ENCODE data around the gene XRCC4. TPM values are rescaled to one million over a fixed set of nuclear protein-coding genes. Genes with fewer than 3 reads are reported as not detected.

Gene XRCC4
- total RNA-seq, 5 donors from 2014 or later (not counting 1 experiment from before 2014, with no cell fraction given): 3.5 to 5.1 (median 4.2) TPM

DNA sequence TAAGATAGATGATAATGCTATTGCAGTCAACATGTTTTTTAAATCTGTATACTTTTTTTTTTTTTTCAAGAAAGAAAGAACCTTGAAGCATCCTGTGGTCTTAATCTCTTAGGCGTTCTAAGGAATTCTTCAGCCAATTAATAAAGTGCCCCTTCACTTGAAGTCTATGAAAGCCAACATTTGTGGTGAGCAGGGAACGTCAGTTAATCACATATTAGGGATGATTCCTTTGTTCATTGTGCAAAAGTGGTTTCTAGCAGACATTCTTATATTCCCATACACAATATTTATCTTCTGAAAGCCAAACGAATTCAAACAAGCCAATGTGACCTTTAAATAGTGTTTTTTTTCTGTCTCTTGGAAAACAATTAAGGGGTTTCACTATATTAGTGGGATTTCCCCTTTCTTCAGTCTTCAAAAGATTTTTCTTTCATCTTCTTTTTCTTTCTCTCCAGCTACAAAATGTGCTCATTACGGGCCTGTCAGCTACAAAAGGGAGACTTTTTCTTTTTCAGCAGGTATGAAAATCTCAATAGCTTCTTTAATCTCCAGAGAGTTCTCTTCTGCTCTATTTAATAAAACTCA is 40.3 kb upstream of the XRCC4 start:
- DNase-seq (no peak), ATAC-seq (replicated peaks in 1 of 4) (no peak)
- CTCF ChIA-PET: interaction anchor here in 1 of 2 donors (1.2 kb wide), 1 partner anchor 16 kb away, joined by 5 read pairs; no protein-coding TSS in a partner anchor
- no peaks in the 10 kb centered on the region for H3K9me3 ChIP-seq
- Mint-ChIP-seq H3K27ac (no peak overlapping the region), H3K4me1 (peaks cover 8 to 9% (median 8%) of the 10 kb centered on the region in 3 donors), H3K36me3 (no peaks in the 10 kb centered on the region), H3K9me3 (no peaks in the 10 kb centered on the region), H3K27me3 (no peaks in the 10 kb centered on the region), H3K4me3 (no peak overlapping the region)
- POLR2A ChIA-PET: no interaction called here
- H3K4me1 ChIP-seq (ENCODE audit: control insufficient read depth in 1 of 2, extremely low read depth in 1 of 2, insufficient read depth in 2 of 2, low read length in 2 of 2): no peaks in the 10 kb centered on the region
- WGBS (ENCODE audit: insufficient coverage): no CpG with 5 or more reads among the region's 4 CpGs
- no peak overlapping the region for H3K27ac ChIP-seq (ENCODE audit: low read length)
- H3K4me3 ChIP-seq (ENCODE audit: control insufficient read depth in 1 of 2, extremely low read depth in 1 of 2, low read length in 1 of 2): no peak overlapping the region
- H3K36me3 ChIP-seq (ENCODE audit: control insufficient read depth in 2 of 2, extremely low read depth in 1 of 2, insufficient read depth in 1 of 2, low read length in 1 of 2): no peaks in the 10 kb centered on the region
- no peaks in the 10 kb centered on the region for H3K27me3 ChIP-seq (replicated peaks in 1 of 2; ENCODE audit: control insufficient read depth in 2 of 2, extremely low read depth in 1 of 2, insufficient read depth in 2 of 2, low read length in 1 of 2)

DNA sequence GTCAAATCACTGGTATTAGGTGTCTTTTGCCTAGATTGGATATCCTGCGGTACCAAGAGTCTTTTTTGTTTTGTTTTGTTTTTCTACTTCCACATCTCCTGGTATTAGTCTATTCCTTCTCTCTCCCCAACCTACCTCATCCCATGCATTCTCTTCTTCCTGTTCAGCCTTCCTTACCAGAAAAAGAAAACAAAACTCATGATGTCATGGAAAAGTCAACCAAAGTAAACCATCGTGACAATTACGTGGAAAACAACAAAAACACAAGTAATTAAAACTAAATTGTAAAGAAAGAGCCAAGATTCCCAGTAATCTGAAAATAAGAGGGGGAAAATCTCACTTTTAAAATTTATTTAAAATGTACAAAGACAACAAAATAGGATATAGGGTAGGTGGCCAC is 38.4 kb upstream of the XRCC4 start:
- no peaks in the 10 kb centered on the region for H3K27me3 Mint-ChIP-seq
- Histone ChIP-seq H3K27ac (ENCODE audit: low read length) (no peak overlapping the region), H3K4me1 (ENCODE audit: control insufficient read depth in 1 of 2, extremely low read depth in 1 of 2, insufficient read depth in 2 of 2, low read length in 2 of 2) (no peaks in the 10 kb centered on the region), H3K36me3 (ENCODE audit: control insufficient read depth in 2 of 2, extremely low read depth in 1 of 2, insufficient read depth in 1 of 2, low read length in 1 of 2) (no peaks in the 10 kb centered on the region), H3K9me3 (no peaks in the 10 kb centered on the region), H3K27me3 (replicated peaks in 1 of 2; ENCODE audit: control insufficient read depth in 2 of 2, extremely low read depth in 1 of 2, insufficient read depth in 2 of 2, low read length in 1 of 2) (no peaks in the 10 kb centered on the region), H3K4me3 (ENCODE audit: control insufficient read depth in 1 of 2, extremely low read depth in 1 of 2, low read length in 1 of 2) (no peak overlapping the region)
- ATAC-seq (replicated peaks in 1 of 4) (no peak), DNase-seq (no peak)
- ChIA-PET POLR2A (interaction anchor here in 1 of 2 donors (0.7 kb wide), 1 partner anchor 38 kb away, joined by 14 read pairs; the partner anchor contains the start of genes TMEM167A and XRCC4), CTCF (no interaction called here)
- H3K4me3 Mint-ChIP-seq: no peak overlapping the region
- H3K4me1 Mint-ChIP-seq: peaks cover 8 to 9% (median 8%) of the 10 kb centered on the region in 3 donors
- no peaks in the 10 kb centered on the region for H3K9me3 Mint-ChIP-seq
- peaks cover 6% of the 10 kb centered on the region for H3K36me3 Mint-ChIP-seq
- H3K27ac Mint-ChIP-seq: no peak overlapping the region
- no CpG with 5 or more reads among the region's 3 CpGs for WGBS (ENCODE audit: insufficient coverage)

DNA sequence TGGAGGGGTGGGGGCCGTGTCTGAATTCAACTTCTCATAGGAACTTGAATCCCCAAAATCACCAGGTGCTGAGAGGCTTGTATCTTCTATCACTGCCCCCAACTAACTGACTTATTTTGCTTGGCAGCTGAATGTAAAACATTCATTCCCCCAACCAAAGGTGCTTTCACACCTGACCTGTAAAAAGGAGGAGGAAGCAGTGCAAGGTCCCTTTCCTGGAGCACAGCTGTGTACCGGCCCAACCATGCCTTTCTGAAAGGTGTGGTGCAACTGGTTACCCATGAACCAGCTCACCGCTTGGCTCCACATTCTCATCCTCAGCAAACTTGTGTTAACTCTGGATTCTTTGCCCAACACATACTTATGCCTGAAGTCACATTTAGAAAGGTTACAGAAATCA is 34.8 kb upstream of the XRCC4 start:
- no peaks in the 10 kb centered on the region for H3K36me3 ChIP-seq (ENCODE audit: control insufficient read depth in 2 of 2, extremely low read depth in 1 of 2, insufficient read depth in 1 of 2, low read length in 1 of 2)
- no peak overlapping the region for H3K4me3 ChIP-seq (ENCODE audit: control insufficient read depth in 1 of 2, extremely low read depth in 1 of 2, low read length in 1 of 2)
- no peaks in the 10 kb centered on the region for H3K27me3 Mint-ChIP-seq
- no peak overlapping the region for H3K27ac Mint-ChIP-seq
- ChIA-PET POLR2A (no interaction called here), CTCF (no interaction called here)
- peaks cover 2 to 4% (median 3%) of the 10 kb centered on the region in 3 donors for H3K4me1 Mint-ChIP-seq
- no peak overlapping the region for H3K27ac ChIP-seq (ENCODE audit: low read length)
- H3K9me3 ChIP-seq: no peaks in the 10 kb centered on the region
- H3K4me3 Mint-ChIP-seq: no peak overlapping the region
- no peaks in the 10 kb centered on the region for H3K9me3 Mint-ChIP-seq
- ATAC-seq (replicated peaks in 1 of 4) (no peak), DNase-seq (no peak)
- H3K27me3 ChIP-seq (replicated peaks in 1 of 2; ENCODE audit: control insufficient read depth in 2 of 2, extremely low read depth in 1 of 2, insufficient read depth in 2 of 2, low read length in 1 of 2): no peaks in the 10 kb centered on the region
- no peaks in the 10 kb centered on the region for H3K4me1 ChIP-seq (ENCODE audit: control insufficient read depth in 1 of 2, extremely low read depth in 1 of 2, insufficient read depth in 2 of 2, low read length in 2 of 2)
- no CpG with 5 or more reads among the region's 3 CpGs for WGBS (ENCODE audit: insufficient coverage)
- peaks cover 6% of the 10 kb centered on the region for H3K36me3 Mint-ChIP-seq

DNA sequence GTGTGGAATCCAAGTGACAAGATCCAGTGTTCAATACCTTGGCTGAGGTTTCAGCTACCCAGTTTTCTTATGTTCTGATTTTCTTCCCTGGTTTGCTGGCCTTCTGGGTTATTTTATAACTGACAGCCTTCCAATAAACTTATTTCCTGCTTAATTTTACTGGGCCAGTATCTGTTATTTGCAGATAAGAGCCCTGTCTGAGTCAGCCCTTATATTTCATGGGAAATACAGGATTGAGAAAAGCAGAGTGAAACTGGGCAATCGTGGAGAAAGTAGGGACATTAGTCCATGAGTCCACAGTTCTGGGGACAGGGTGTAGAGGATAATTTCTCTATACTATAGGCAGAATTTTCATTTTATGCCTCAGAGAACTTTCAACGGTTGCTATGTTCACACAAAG is 32.4 kb upstream of the XRCC4 start:
- no peaks in the 10 kb centered on the region for H3K36me3 ChIP-seq (ENCODE audit: control insufficient read depth in 2 of 2, extremely low read depth in 1 of 2, insufficient read depth in 1 of 2, low read length in 1 of 2)
- H3K9me3 Mint-ChIP-seq: no peaks in the 10 kb centered on the region
- DNase-seq: no peak
- H3K27ac Mint-ChIP-seq: no peak overlapping the region
- CTCF ChIA-PET: no interaction called here
- no peak for ATAC-seq (replicated peaks in 1 of 4)
- POLR2A ChIA-PET: no interaction called here
- H3K27me3 ChIP-seq (replicated peaks in 1 of 2; ENCODE audit: control insufficient read depth in 2 of 2, extremely low read depth in 1 of 2, insufficient read depth in 2 of 2, low read length in 1 of 2): no peaks in the 10 kb centered on the region
- H3K4me3 Mint-ChIP-seq: no peak overlapping the region
- no peaks in the 10 kb centered on the region for H3K27me3 Mint-ChIP-seq
- peaks cover 16% of the 10 kb centered on the region for H3K36me3 Mint-ChIP-seq
- H3K4me3 ChIP-seq (ENCODE audit: control insufficient read depth in 1 of 2, extremely low read depth in 1 of 2, low read length in 1 of 2): no peak overlapping the region
- no peaks in the 10 kb centered on the region for H3K9me3 ChIP-seq
- no peaks in the 10 kb centered on the region for H3K4me1 ChIP-seq (ENCODE audit: control insufficient read depth in 1 of 2, extremely low read depth in 1 of 2, insufficient read depth in 2 of 2, low read length in 2 of 2)
- no peak overlapping the region for H3K27ac ChIP-seq (ENCODE audit: low read length)
- WGBS (ENCODE audit: insufficient coverage): no CpG with 5 or more reads among the region's 2 CpGs
- no peaks in the 10 kb centered on the region for H3K4me1 Mint-ChIP-seq

DNA sequence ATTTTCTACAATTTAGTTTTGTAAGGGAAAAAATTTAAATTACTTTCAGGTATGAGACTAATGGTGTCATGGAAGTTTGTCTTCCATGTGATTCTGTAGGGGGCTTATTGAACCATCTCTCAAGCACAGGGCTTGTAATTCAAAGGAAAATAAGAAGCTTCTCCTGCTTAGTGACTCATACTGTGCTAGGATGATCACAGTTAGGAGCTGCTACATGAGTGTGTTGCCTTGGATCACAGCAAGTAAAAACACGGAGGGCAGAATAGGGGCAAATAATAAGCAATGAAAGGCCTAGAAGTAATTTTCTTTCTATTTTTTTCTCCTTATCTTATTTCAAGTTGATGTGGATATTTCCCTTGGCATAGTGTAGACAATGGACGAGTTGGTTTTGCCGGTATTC is 29.1 kb upstream of the XRCC4 start:
- Mint-ChIP-seq H3K9me3 (no peaks in the 10 kb centered on the region), H3K4me1 (peaks cover 0 to 4% (median 0%) of the 10 kb centered on the region in 3 donors)

DNA sequence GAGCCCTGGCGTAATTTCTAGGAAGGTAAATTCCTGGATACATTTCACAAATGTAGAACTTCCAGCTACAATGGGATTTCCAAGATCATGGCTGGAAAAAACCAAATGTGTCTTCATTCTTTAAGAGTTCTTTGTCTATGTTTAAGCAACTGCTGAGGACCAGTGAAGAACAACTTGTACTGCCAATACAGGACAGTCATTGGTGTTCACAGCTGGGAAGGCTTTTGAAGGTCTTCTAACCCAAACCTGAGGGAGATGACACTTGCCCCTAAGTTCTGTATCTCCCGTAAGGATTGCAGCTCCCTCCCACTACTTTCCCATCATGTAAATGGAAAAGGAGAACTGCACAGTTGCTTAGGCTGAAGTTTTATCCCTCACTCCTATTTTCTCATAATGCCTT is 28.5 kb upstream of the XRCC4 start:
- H3K27me3 Mint-ChIP-seq: no peaks in the 10 kb centered on the region
- Histone ChIP-seq H3K9me3 (no peaks in the 10 kb centered on the region), H3K36me3 (ENCODE audit: control insufficient read depth in 2 of 2, extremely low read depth in 1 of 2, insufficient read depth in 1 of 2, low read length in 1 of 2) (peaks cover 0 to 2% of the 10 kb centered on the region in 2 donors), H3K27ac (ENCODE audit: low read length) (no peak overlapping the region), H3K4me3 (ENCODE audit: control insufficient read depth in 1 of 2, extremely low read depth in 1 of 2, low read length in 1 of 2) (no peak overlapping the region), H3K27me3 (replicated peaks in 1 of 2; ENCODE audit: control insufficient read depth in 2 of 2, extremely low read depth in 1 of 2, insufficient read depth in 2 of 2, low read length in 1 of 2) (no peaks in the 10 kb centered on the region), H3K4me1 (ENCODE audit: control insufficient read depth in 1 of 2, extremely low read depth in 1 of 2, insufficient read depth in 2 of 2, low read length in 2 of 2) (no peaks in the 10 kb centered on the region)
- no peak overlapping the region for H3K27ac Mint-ChIP-seq
- DNase-seq (no peak), ATAC-seq (replicated peaks in 1 of 4) (no peak)
- peaks cover 36% of the 10 kb centered on the region for H3K36me3 Mint-ChIP-seq
- CTCF ChIA-PET: interaction anchor here in 1 of 2 donors (0.7 kb wide), 1 partner anchor 13 kb away, joined by 3 read pairs; no protein-coding TSS in a partner anchor
- H3K4me3 Mint-ChIP-seq: no peak overlapping the region
- peaks cover 0 to 7% (median 2%) of the 10 kb centered on the region in 3 donors for H3K4me1 Mint-ChIP-seq
- WGBS (ENCODE audit: insufficient coverage): no CpG with 5 or more reads among the region's 2 CpGs
- POLR2A ChIA-PET: interaction anchor here in 1 of 2 donors (0.5 kb wide), 1 partner anchor 642 kb away, joined by 8 read pairs; no protein-coding TSS in a partner anchor
- H3K9me3 Mint-ChIP-seq: no peaks in the 10 kb centered on the region

More for the DNA sequence above, 29.1 kb upstream of the XRCC4 start:
- Histone ChIP-seq H3K9me3 (no peaks in the 10 kb centered on the region), H3K27ac (ENCODE audit: low read length) (no peak overlapping the region), H3K4me1 (ENCODE audit: control insufficient read depth in 1 of 2, extremely low read depth in 1 of 2, insufficient read depth in 2 of 2, low read length in 2 of 2) (no peaks in the 10 kb centered on the region), H3K27me3 (replicated peaks in 1 of 2; ENCODE audit: control insufficient read depth in 2 of 2, extremely low read depth in 1 of 2, insufficient read depth in 2 of 2, low read length in 1 of 2) (no peaks in the 10 kb centered on the region), H3K4me3 (ENCODE audit: control insufficient read depth in 1 of 2, extremely low read depth in 1 of 2, low read length in 1 of 2) (no peak overlapping the region), H3K36me3 (ENCODE audit: control insufficient read depth in 2 of 2, extremely low read depth in 1 of 2, insufficient read depth in 1 of 2, low read length in 1 of 2) (peaks cover 0 to 2% of the 10 kb centered on the region in 2 donors)
- Mint-ChIP-seq H3K27ac (no peak overlapping the region), H3K4me3 (no peak overlapping the region), H3K36me3 (peaks cover 34% of the 10 kb centered on the region), H3K27me3 (no peaks in the 10 kb centered on the region)
- no CpG with 5 or more reads among the region's 3 CpGs for WGBS (ENCODE audit: insufficient coverage)
- CTCF ChIA-PET: no interaction called here
- ATAC-seq (replicated peaks in 1 of 4) (no peak), DNase-seq (no peak)
- POLR2A ChIA-PET: no interaction called here

Measured in T-cell (primary cell).